HG03159 (cell line): ENCODE results near the gene BACE1-AS.
"Not testable (repeated sequence)": the region's sequence is repeated elsewhere in the genome, so short reads cannot be mapped to it uniquely, and the experiment has no call there.

Source experiments
- ATAC-seq: cut with Tn5 transposase; IDR thresholded peaks from one replicate; pipeline ENCODE4 v1.9.1; 2021; ENCODE audit warnings: mild to moderate bottlenecking, moderate library complexity; ENCODE audit not compliant: unreplicated experiment

BACE1-AS gene

DNA sequence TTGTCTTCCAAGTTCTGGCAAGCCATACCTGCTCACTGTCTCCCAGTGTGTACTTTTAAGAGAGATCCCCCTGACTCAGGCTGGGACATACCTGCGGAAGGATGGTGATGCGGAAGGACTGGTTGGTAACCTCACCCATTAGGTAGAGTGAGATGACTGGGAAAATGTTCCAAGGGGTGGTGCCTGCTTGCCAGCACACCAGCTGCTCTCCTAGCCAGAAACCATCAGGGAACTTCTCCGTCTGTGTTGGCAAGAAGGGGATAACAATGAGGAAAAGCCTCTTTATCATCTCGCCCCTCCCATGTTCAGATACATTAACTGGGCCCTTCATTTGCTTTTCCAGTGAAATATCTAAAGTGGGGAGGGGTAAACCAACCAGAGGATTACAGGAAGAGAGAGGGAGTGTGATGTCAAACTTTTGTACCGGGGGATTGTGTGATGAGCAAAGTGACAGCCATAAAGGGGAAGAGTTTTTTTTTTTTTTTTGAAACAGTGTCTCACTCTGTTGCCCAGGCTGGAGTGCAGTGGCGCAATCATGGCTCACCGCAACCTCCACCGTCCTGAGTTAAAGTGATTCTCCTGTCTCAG lies at the start of gene BACE1-AS:
Gene BACE1-AS (plus strand): TSS at position 538 of the 588 bp plus-strand sequence.
- ATAC-seq = no peak

DNA sequence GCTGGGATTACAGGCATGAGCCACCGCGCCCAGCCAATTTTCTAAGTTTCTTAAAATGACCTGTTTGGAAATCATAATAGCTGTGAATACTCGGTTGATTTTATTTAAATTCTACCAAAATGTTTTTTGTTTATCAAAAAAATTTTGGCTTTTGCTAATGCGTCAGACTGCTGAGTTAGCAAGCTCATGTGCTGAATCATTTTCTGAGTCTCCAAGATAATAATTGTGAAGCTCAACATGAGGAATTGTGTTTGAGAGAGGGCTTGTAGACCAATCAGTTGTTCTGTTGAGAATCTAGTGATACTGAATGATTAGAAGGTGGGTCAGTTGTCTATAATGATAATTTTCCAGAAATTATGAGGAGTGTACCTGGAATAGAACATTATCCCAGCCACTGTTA lies 42.8 kb upstream of the BACE1-AS start:
- ATAC-seq = no peak

- no peak for ATAC-seq
Observed at GRCh38 chr11:117249571-117249970, 41.6 kb upstream of the BACE1-AS start.

DNA sequence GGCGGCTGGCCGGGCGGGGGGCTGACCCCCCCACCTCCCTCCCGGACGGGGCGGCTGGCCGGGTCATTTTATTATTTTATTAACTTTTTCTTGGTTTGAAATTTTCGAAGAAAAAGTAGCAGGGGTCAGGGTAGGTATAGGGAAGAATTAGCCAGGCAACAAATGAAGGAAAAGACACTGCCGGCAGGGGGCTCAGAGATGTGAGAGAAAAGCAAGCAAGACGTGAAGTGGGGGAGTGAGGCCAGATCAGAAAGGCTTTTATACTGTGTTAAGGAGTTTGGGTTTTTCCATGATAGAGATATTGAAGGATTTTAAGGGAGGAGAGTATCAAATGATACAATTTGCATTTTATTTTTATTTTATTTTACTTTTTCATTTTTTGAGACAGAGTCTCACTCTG lies 39.6 kb upstream of the BACE1-AS start:
- ATAC-seq = no peak

DNA sequence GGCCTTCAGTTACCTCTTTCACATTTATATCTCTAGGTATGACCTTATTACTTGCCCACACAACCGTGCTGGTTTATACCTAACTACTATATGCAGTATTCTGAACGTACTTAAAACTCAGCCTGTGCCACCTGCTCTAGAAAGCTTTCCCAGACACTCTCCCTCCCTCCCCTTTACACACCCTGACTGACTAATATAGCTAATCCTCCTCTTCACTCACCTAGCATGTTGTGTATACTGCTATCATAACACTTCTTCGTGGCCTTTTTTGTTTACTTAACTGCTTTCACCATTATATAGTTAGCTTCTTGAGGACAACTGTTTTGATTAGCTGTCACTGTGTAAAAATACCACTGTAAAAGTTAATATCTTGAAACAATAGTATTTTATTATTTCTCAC lies 35.2 kb upstream of the BACE1-AS start:
- ATAC-seq = no peak

- no peak for ATAC-seq
Observed at GRCh38 chr11:117256573-117256972, 34.6 kb upstream of the BACE1-AS start.

DNA sequence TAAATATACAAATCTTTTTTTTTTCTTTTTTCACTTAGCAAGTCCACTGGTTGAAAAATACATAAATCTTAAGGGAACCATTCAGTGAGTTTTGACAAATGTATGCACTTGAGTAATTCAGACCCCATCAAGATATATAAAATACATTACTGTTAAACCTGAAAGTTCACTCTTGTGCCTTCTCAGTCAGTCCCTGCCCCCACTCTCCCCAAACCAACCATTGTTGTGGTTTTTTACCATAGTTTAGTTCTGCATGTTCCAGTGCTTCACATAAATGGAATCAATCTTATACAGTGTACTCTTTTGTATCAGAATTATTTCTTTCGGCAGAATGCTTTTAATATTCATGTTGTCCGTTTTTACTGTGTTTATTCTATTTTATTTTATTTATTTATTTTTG lies 32.6 kb upstream of the BACE1-AS start:
- no peak for ATAC-seq

DNA sequence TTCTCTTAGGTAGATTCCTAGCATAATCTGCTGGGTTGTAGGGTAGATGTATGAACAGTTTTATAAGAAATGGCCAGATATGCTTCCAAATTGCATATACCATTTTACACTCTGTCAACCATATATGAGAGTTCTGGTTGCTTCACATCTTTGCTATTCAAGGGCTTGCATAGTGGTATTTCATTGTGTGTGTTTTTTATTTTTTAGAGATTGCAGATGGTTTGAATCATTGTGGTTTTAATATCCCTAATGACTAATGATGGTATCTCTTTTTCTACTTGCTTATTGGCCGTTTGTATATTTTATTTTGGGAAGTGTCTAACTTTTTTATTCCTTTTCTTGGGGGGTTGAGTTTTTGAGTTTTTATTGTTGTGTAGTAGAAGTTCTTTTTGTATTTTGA lies 31.7 kb upstream of the BACE1-AS start:
- ATAC-seq = no peak

DNA sequence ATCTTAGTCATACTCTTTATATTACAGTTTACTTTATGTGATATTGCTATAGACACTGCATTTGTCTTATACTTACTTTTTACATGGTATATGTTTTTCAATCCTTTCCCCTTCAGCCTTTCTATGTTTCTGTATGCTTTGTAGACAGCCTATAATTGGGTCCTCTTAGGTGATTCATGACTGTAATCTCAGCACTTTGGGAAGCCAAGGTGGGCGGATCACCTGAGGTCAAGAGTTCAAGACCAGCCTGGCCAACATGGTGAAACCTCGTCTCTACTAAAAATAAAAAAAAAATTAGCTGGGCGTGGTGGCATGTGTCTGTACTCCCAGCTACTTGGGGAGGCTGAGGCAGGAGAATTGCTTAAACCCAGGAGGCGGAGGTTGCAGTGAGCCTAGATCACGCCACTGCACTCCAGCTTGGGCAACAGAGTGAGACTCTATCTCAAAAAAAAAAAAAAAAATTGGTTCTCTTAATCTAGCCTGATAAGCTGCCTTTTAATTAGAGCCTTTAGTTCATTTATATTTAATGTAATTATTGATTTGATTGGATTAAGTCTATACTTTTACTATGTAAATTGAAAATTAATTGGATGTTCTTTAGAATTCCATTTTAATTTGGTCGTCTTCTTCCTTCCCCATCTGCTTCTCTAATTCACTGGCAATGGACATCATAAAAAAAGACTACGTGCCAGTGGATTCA lies 26.4 kb upstream of the BACE1-AS start:
- ATAC-seq = not testable (repeated sequence)

GRCh38 chr11:117265745-117266144 lies 25.4 kb upstream of the BACE1-AS start:
- ATAC-seq = no peak

DNA sequence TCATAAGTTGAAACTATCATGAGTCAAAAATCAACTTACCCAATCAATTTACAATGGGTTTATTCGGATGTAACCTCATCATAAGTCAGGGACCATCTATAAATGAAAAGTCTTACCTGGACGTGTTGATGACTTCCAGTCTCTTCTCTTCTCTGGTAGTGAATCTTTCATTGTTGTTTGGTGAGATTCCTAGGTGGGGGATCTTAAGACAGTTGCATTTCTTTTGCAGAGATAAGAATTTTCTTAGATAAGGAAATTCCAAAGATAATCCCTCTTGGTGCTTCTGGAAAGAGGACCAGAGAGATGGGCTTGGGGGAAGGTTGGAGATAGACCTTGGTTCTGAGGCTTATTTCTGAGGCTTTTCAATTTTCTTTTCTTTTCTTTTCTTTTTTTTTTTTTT lies 21.3 kb upstream of the BACE1-AS start:
- ATAC-seq = no peak

GRCh38 chr11:117271208-117271607 lies 19.9 kb upstream of the BACE1-AS start:
- no peak for ATAC-seq

DNA sequence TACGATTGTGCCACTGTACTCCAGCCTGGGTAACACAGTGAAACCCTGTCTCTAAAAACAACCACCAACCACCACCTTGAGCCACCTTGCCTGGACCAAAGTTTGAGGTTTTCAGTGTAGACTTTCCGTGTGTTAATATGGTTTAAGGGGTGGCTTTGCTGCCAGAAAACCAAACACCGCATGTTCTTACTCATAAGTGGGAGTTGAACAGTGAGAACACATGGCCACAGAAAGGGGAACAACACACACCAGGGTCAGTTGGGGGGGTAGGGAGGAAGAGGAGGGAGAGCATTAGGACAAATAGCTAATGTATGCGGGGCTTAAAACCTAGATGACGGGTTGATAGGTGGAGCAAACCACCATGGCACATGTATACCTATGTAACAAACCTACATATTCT lies 19.0 kb upstream of the BACE1-AS start:
- not testable (repeated sequence) for ATAC-seq

DNA sequence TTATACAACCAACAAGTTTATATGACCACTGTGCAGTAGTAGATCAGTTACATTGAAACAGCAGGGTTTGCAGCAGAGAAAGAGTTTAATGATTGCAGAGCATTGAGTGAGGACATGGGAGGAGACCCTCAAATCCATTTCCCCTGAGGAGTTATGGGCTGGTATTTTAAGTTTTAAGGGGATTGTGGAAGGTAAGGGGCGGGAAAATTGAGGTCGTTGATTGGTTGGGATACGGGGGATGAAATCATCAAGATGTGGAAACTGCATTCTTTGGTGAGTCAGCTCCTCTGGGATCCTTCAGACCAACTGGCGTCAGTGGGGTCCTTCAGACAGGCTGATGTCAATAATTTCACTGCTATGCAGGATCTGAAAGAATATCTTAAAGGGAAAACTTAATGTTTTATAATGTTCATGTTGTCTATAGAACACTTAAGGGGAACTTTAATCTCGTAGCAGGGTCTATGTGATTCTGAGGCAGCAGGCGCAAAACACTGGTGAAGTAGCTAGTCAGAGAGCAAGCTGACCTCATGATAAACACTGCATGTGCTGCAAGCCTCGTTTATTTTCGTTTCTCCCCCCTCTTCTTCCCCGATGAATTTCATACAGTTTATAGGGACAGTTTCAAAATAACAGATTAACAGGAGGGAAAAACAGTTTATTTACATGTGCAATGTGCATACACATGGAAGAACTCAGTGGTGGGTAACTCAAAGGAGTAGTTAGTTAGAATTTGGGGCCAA lies 17.4 kb upstream of the BACE1-AS start:
- ATAC-seq = no peak

- ATAC-seq = no peak
Observed at GRCh38 chr11:117278347-117278746, 12.8 kb upstream of the BACE1-AS start.

GRCh38 chr11:117279711-117280376 lies 11.3 kb upstream of the BACE1-AS start:
- no peak for ATAC-seq

DNA sequence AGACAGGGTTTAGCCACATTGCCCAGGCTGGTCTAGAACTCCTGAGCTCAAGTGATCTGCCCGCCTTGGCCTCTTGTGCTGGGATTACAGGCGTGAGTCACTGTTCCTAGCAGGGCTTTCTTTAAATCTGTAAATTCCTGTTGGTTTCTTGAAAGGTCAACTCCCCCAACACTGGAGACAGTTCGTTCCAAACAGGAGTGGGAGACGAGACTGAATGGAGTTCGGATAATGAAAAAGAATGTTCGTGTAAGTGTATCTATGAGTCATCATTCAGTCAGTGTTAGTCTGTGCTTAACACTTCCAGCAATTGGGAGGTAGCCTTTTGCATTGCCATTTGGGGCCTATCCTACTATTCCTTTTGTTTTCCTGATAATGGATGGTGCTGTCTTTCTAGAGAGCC lies 10.0 kb upstream of the BACE1-AS start:
- ATAC-seq = no peak

- ATAC-seq = no peak
Observed at GRCh38 chr11:117281869-117282268, 9.3 kb upstream of the BACE1-AS start.

GRCh38 chr11:117282956-117283355 lies 8.2 kb upstream of the BACE1-AS start:
- no peak for ATAC-seq

DNA sequence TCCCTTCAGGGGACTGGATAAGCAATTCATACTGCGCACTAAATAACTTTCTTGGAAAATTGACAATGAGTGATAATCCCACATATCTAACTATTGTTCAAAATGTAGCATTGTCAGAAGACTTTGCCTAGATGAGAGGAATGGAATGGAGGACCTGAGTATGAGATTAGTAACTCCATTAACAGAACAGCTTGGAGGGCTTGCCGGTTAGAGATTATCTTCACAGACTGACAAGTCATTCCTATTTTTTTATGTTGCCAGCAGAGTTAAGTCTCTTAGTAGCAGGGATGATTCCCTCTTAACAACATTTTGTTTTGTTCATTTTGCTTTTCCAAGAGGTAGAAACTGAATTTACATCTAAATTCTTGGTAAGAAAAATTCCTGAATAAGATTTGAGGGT lies 7.1 kb upstream of the BACE1-AS start:
- ATAC-seq = no peak

GRCh38 chr11:117286588-117286987 lies 4.6 kb upstream of the BACE1-AS start:
- ATAC-seq = no peak

- ATAC-seq = no peak
Observed at GRCh38 chr11:117287668-117288067, 3.5 kb upstream of the BACE1-AS start.
